MM.1S (cell line): Measurements from ENCODE around the gene FAM200C.

Experiments used
- EZH2 ChIP-seq: fragments of 300-600 bp; sonication (generic); optimal IDR thresholded peaks from 2 replicates; pipeline ENCODE3; 2017; ENCODE audit warnings: low read depth, mild to moderate bottlenecking, antibody characterized with exemption, low read length, mixed read lengths
- TF ChIP-seq, protein P1 (sequence below): fragments of 300-600 bp; sonication (generic); IDR thresholded peaks from 2 replicates; pipeline ENCODE4 v1.5.1; 2016; ENCODE audit warnings: antibody characterized with exemption, low read length, mixed read lengths

DNA sequence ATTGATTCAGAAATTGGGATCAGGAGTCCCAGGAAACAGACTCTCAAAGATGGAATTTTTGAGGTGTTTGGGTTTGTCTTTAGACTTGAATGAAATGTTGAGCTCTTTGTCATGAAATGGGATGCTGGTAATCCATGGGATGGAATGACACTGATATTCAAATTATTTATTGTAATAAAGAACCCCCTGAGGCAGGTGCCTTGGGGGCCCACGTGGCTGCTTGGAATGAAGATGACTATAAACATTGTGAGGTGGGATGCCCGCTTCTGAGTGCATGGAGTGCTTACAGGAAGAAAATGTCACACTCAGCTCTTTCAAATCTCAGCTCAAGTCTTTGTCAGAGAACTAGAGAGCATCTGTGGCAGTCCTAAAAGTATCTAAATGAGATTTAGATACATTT, 19.8 kb downstream of the FAM200C start:
- TF ChIP-seq, protein P1, sequence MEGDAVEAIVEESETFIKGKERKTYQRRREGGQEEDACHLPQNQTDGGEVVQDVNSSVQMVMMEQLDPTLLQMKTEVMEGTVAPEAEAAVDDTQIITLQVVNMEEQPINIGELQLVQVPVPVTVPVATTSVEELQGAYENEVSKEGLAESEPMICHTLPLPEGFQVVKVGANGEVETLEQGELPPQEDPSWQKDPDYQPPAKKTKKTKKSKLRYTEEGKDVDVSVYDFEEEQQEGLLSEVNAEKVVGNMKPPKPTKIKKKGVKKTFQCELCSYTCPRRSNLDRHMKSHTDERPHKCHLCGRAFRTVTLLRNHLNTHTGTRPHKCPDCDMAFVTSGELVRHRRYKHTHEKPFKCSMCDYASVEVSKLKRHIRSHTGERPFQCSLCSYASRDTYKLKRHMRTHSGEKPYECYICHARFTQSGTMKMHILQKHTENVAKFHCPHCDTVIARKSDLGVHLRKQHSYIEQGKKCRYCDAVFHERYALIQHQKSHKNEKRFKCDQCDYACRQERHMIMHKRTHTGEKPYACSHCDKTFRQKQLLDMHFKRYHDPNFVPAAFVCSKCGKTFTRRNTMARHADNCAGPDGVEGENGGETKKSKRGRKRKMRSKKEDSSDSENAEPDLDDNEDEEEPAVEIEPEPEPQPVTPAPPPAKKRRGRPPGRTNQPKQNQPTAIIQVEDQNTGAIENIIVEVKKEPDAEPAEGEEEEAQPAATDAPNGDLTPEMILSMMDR = no peak
- no peak for TF ChIP-seq EZH2
